Activated CD4-positive, alpha-beta memory T cell treated with anti-CD3 and anti-CD28 coated beads for 36 hours (primary cell): ENCODE results near the gene SNED1. TPM values are rescaled to one million over a fixed set of nuclear protein-coding genes. Genes with fewer than 3 reads are reported as not detected.
A peak's percentile ranks its signal among the peaks of the same experiment; 100 is the strongest.
"Not testable (repeated sequence)": the region's sequence is repeated elsewhere in the genome, so short reads cannot be mapped to it uniquely, and the experiment has no call there.

Experiments used
- CTCF ChIA-PET: fragments of 350-600 bp; sonication (Branson Sonifier 250); formaldehyde crosslinking; loops from one replicate; lab custom pipeline; 2021; ENCODE audit warnings: antibody characterized with exemption, inconsistent platforms; lab: Charles Lee
- POLR2A ChIA-PET: fragments of 350-600 bp; sonication (Branson Sonifier 250); formaldehyde crosslinking; loops from one replicate; lab custom pipeline; 2021; ENCODE audit warnings: antibody characterized with exemption; lab: Charles Lee
- DNase-seq: peaks from one replicate; pipeline ENCODE4 v3.0.0-alpha.2; 2020
- H3K27ac Mint-ChIP-seq: one replicate; pipeline ENCODE4 v1.8.0; 2021; ENCODE audit warnings: mixed read lengths
- H3K27me3 Mint-ChIP-seq: one replicate; pipeline ENCODE4 v1.8.0; 2021; ENCODE audit warnings: mixed read lengths
- H3K36me3 Mint-ChIP-seq: one replicate; pipeline ENCODE4 v1.8.0; 2021; ENCODE audit warnings: mixed read lengths
- H3K4me1 Mint-ChIP-seq: one replicate; pipeline ENCODE4 v1.8.0; 2021; ENCODE audit warnings: low read depth, mixed read lengths
- H3K4me3 Mint-ChIP-seq: one replicate; pipeline ENCODE4 v1.8.0; 2021; ENCODE audit warnings: mild to moderate bottlenecking, mixed read lengths
- H3K9me3 Mint-ChIP-seq: one replicate; pipeline ENCODE4 v1.8.0; 2021; ENCODE audit warnings: mixed read lengths
- intact Hi-C: fragments of 100-400 bp; cut with micrococcal nuclease; formaldehyde crosslinking; loops from one replicate; pipeline ENCODE4 v1.15.1; 2023
- total RNA-seq, 2 experiments: library from RNA; stranded (reverse); gene quantifications; one replicate each; pipeline ENCODE4 v1.2.3, GENCODE V29; 2021

The SNED1 gene
- total RNA-seq, 2 experiments from 2014 or later, result 2.6 to 3.8 TPM

GRCh38 chr2:241083091-241083415 lies 84.6 kb downstream of the SNED1 start:
- Mint-ChIP-seq H3K27me3 (no peaks in the 10 kb centered on the region), H3K4me1 (peaks cover 5% of the 10 kb centered on the region), H3K27ac (peak overlapping the region; percentile 30), H3K36me3 (peaks cover 32% of the 10 kb centered on the region), H3K9me3 (peaks cover 4% of the 10 kb centered on the region), H3K4me3 (no peak overlapping the region)
- DNase-seq, result no peak
- intact Hi-C loops, result no loop called here
- ChIA-PET CTCF (no interaction called here), POLR2A (interaction anchor here (1.4 kb wide), 1 partner anchor 12 kb away, joined by 3 read pairs; no protein-coding TSS in a partner anchor)

GRCh38 chr2:241084856-241085444 lies 86.5 kb downstream of the SNED1 start:
- H3K27ac Mint-ChIP-seq, result peak overlapping the region; percentile 10

GRCh38 chr2:241087420-241088268 lies 89.2 kb downstream of the SNED1 start:
- intact Hi-C loops, result no loop called here
- POLR2A ChIA-PET, result no interaction called here
- peaks cover 11% of the 10 kb centered on the region for H3K4me1 Mint-ChIP-seq
- H3K36me3 Mint-ChIP-seq, result peaks cover 56% of the 10 kb centered on the region
- no peak overlapping the region for H3K4me3 Mint-ChIP-seq
- H3K27me3 Mint-ChIP-seq, result no peaks in the 10 kb centered on the region
- CTCF ChIA-PET, result interaction anchor here (1.2 kb wide), 1 partner anchor 9 kb away, joined by 5 read pairs; no protein-coding TSS in a partner anchor
- H3K27ac Mint-ChIP-seq, result no peak overlapping the region
- H3K9me3 Mint-ChIP-seq, result peaks cover 4% of the 10 kb centered on the region
- peak; percentile 8 for DNase-seq

More at GRCh38 chr2:241084856-241085444, 86.5 kb downstream of the SNED1 start:
- peaks cover 9% of the 10 kb centered on the region for H3K4me1 Mint-ChIP-seq
- intact Hi-C loops, result no loop called here
- peaks cover 45% of the 10 kb centered on the region for H3K36me3 Mint-ChIP-seq
- H3K9me3 Mint-ChIP-seq, result peaks cover 4% of the 10 kb centered on the region
- H3K4me3 Mint-ChIP-seq, result no peak overlapping the region
- CTCF ChIA-PET, result interaction anchor here (1.0 kb wide), 1 partner anchor 75 kb away, joined by 3 read pairs; no protein-coding TSS in a partner anchor
- DNase-seq, result no peak
- POLR2A ChIA-PET, result no interaction called here
- H3K27me3 Mint-ChIP-seq, result no peaks in the 10 kb centered on the region

GRCh38 chr2:241088376-241088775 lies 90.0 kb downstream of the SNED1 start:
- ChIA-PET POLR2A (no interaction called here), CTCF (no interaction called here)
- intact Hi-C loops, result no loop called here
- H3K36me3 Mint-ChIP-seq, result peaks cover 60% of the 10 kb centered on the region
- H3K4me3 Mint-ChIP-seq, result no peak overlapping the region
- H3K27ac Mint-ChIP-seq, result peak overlapping the region; percentile 28
- peaks cover 11% of the 10 kb centered on the region for H3K4me1 Mint-ChIP-seq
- H3K9me3 Mint-ChIP-seq, result peaks cover 4% of the 10 kb centered on the region
- peak; percentile 2 for DNase-seq
- no peaks in the 10 kb centered on the region for H3K27me3 Mint-ChIP-seq

GRCh38 chr2:241088791-241089732 lies 90.6 kb downstream of the SNED1 start:
- Mint-ChIP-seq H3K36me3 (peaks cover 63% of the 10 kb centered on the region), H3K27me3 (no peaks in the 10 kb centered on the region), H3K4me1 (peaks cover 15% of the 10 kb centered on the region), H3K4me3 (no peak overlapping the region), H3K27ac (peak overlapping the region; percentile 28), H3K9me3 (peaks cover 4% of the 10 kb centered on the region)
- DNase-seq, result peak; percentile 4
- ChIA-PET CTCF (interaction anchor here (1.8 kb wide), 1 partner anchor 11 kb away, joined by 9 read pairs; no protein-coding TSS in a partner anchor), POLR2A (no interaction called here)
- intact Hi-C loops, result no loop called here

- intact Hi-C loops, result loop anchor here (10.0 kb wide), 1 partner anchor 224 kb away; the partner anchor contains the start of genes HDLBP and SEPTIN2
- H3K27ac Mint-ChIP-seq, result no peak overlapping the region
- no peaks in the 10 kb centered on the region for H3K9me3 Mint-ChIP-seq
- CTCF ChIA-PET, result no interaction called here
- H3K4me1 Mint-ChIP-seq, result peaks cover 33% of the 10 kb centered on the region
- no peaks in the 10 kb centered on the region for H3K27me3 Mint-ChIP-seq
- DNase-seq, result peak; percentile 4
- H3K36me3 Mint-ChIP-seq, result peaks cover 66% of the 10 kb centered on the region
- H3K4me3 Mint-ChIP-seq, result no peak overlapping the region
- POLR2A ChIA-PET, result no interaction called here
These were observed 92.8 kb downstream of the SNED1 start for GRCh38 chr2:241091201-241091600.

- peaks cover 64% of the 10 kb centered on the region for H3K36me3 Mint-ChIP-seq
- peak; percentile 4 for DNase-seq
- no peak overlapping the region for H3K27ac Mint-ChIP-seq
- H3K4me1 Mint-ChIP-seq, result peaks cover 40% of the 10 kb centered on the region
- intact Hi-C loops, result loop anchor here (10.0 kb wide), 1 partner anchor 223 kb away; the partner anchor contains the start of genes HDLBP and SEPTIN2
- POLR2A ChIA-PET, result no interaction called here
- CTCF ChIA-PET, result no interaction called here
- H3K27me3 Mint-ChIP-seq, result no peaks in the 10 kb centered on the region
- H3K9me3 Mint-ChIP-seq, result no peaks in the 10 kb centered on the region
- no peak overlapping the region for H3K4me3 Mint-ChIP-seq
These were observed 93.5 kb downstream of the SNED1 start for GRCh38 chr2:241091734-241092445.

- POLR2A ChIA-PET, result no interaction called here
- CTCF ChIA-PET, result no interaction called here
- Mint-ChIP-seq H3K4me1 (peaks cover 48% of the 10 kb centered on the region), H3K36me3 (peaks cover 64% of the 10 kb centered on the region), H3K4me3 (no peak overlapping the region), H3K27me3 (no peaks in the 10 kb centered on the region), H3K27ac (peak overlapping the region; percentile 32), H3K9me3 (no peaks in the 10 kb centered on the region)
- peak; percentile 3 for DNase-seq
- intact Hi-C loops, result loop anchor here (10.0 kb wide), 1 partner anchor 222 kb away; the partner anchor contains the start of genes HDLBP and SEPTIN2
These were observed 94.3 kb downstream of the SNED1 start for GRCh38 chr2:241092677-241093076.

- peaks cover 60% of the 10 kb centered on the region for H3K36me3 Mint-ChIP-seq
- POLR2A ChIA-PET, result interaction anchor here (0.7 kb wide), 1 partner anchor 56 kb away, joined by 3 read pairs; the partner anchor contains the start of gene PASK
These were observed 94.8 kb downstream of the SNED1 start for GRCh38 chr2:241093133-241093781.

GRCh38 chr2:241094172-241094571 lies 95.8 kb downstream of the SNED1 start:
- Mint-ChIP-seq H3K27me3 (no peaks in the 10 kb centered on the region), H3K36me3 (peaks cover 60% of the 10 kb centered on the region), H3K4me3 (no peak overlapping the region), H3K9me3 (no peaks in the 10 kb centered on the region), H3K4me1 (peaks cover 55% of the 10 kb centered on the region), H3K27ac (peak overlapping the region; percentile 15)
- no peak for DNase-seq
- intact Hi-C loops, result loop anchor here (2.0 to 10.0 kb wide), 2 partner anchors 19 to 221 kb away; partner anchors contain the start of genes HDLBP and SEPTIN2
- ChIA-PET POLR2A (interaction anchor here (0.7 kb wide), 1 partner anchor 173 kb away, joined by 3 read pairs; no protein-coding TSS in a partner anchor), CTCF (interaction anchor here (0.7 to 1.0 kb wide), 2 partner anchors 15 to 22 kb away, joined by 3 to 9 read pairs; no protein-coding TSS in a partner anchor)

More at GRCh38 chr2:241093133-241093781, 94.8 kb downstream of the SNED1 start:
- H3K4me1 Mint-ChIP-seq, result peaks cover 49% of the 10 kb centered on the region
- H3K9me3 Mint-ChIP-seq, CTCF ChIA-PET, H3K27me3 Mint-ChIP-seq, H3K4me3 Mint-ChIP-seq, DNase-seq: not testable (repeated sequence)
- intact Hi-C loops, result loop anchor here (10.0 kb wide), 1 partner anchor 222 kb away; the partner anchor contains the start of genes HDLBP and SEPTIN2
- H3K27ac Mint-ChIP-seq, result peak overlapping the region; percentile 32
